Fibroblast of the aortic adventitia (primary cell): ENCODE measurements around the gene WTAP. TPM values are rescaled to one million over a fixed set of nuclear protein-coding genes. Genes with fewer than 3 reads are reported as not detected.

Source experiments
- DNase-seq: peaks from one replicate; pipeline ENCODE4 v3.0.0-alpha.2; 2010; ENCODE audit warnings: low read depth
- H3K4me3 ChIP-seq: 2 replicates; pipeline ENCODE4 v1.5.1; 2011; ENCODE audit warnings: low read depth, mild to moderate bottlenecking, control low read depth, low read length, moderate library complexity
- small RNA-seq: library from RNA; depleted of rRNA; stranded (forward); fragments of <200 nt; gene quantifications from one replicate; pipeline ENCODE3, GENCODE V24; 2012
- total RNA-seq: library from RNA; depleted of rRNA; stranded (reverse); fragments of >200 nt; gene quantifications from 2 replicates; pipeline ENCODE4 v1.2.3, GENCODE V29; 2012; ENCODE audit warnings: low replicate concordance
- TF ChIP-seq, protein P1 (sequence below): IDR thresholded peaks from 2 replicates; pipeline ENCODE4 v1.5.1; 2011; ENCODE audit warnings: mild to moderate bottlenecking, low read length, control low read depth, inconsistent platforms; ENCODE audit not compliant: insufficient read depth

WTAP gene
- total RNA-seq, 1 donor, result 103 TPM

DNA sequence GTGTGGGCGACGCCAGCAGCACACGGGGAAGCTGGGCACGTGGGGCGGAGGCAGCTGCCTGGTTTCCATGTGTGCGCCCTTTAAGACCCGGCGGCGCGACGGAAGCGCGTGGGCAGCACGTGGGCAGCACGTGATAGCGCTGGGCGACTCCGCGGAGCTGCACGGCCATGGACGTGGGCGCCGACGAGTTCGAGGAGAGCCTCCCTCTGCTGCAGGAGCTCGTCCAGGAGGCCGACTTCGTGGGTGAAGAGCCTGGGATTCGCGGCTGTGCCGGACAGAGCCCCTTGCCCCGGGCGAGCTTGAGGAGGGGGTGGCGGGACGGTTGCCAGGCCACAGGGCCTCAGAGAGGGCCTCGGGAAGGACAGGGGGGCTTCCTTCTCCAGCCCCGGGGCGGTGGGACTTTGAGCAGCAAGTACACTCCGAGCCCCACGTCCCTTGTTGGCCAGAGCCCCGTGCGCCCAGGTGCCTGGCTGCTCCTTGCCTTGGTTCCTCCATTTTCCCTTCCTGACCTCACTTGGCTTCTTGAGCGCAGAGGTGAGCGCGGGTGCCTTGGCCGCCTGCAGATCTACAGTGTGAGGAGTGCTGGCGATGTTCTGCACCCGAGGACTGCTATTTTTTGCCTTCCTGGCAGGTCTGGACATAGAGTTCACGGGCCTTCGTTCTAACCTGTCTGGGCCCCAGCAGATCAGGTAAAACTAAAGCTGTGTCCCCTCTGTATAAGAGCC is 73.0 kb downstream of the WTAP start, which contains the start of gene PNLDC1:
Gene PNLDC1 (plus strand): TSS at position 136 of the 725 bp plus-strand sequence. CDS start 32 bp downstream, at position 168.
- TF ChIP-seq, protein P1, sequence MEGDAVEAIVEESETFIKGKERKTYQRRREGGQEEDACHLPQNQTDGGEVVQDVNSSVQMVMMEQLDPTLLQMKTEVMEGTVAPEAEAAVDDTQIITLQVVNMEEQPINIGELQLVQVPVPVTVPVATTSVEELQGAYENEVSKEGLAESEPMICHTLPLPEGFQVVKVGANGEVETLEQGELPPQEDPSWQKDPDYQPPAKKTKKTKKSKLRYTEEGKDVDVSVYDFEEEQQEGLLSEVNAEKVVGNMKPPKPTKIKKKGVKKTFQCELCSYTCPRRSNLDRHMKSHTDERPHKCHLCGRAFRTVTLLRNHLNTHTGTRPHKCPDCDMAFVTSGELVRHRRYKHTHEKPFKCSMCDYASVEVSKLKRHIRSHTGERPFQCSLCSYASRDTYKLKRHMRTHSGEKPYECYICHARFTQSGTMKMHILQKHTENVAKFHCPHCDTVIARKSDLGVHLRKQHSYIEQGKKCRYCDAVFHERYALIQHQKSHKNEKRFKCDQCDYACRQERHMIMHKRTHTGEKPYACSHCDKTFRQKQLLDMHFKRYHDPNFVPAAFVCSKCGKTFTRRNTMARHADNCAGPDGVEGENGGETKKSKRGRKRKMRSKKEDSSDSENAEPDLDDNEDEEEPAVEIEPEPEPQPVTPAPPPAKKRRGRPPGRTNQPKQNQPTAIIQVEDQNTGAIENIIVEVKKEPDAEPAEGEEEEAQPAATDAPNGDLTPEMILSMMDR, result no peak
- no peak for DNase-seq
- no peak within 1 kb of the TSS for H3K4me3 ChIP-seq

DNA sequence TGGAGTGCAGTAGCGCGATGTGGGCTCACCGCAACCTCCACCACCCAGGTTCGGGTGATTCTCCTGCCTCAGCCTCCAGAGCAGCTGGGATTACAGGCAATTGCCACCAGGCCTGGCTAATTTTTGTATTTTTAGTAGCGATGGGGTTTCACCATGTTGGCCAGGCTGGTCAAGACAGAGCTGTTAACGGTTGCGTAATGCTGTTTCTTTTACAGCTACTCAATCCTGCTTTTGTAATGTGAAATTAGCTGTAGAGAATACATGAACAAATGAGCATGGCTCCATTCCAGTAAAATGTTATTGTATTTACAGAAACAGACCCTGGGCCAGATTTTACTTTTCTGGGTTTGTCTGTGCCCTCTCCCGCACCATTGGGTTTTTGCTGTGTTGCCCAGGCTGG is 74.6 kb downstream of the WTAP start:
- TF ChIP-seq, protein P1, result no peak
- H3K4me3 ChIP-seq, result no peak overlapping the region
- DNase-seq, result no peak

DNA sequence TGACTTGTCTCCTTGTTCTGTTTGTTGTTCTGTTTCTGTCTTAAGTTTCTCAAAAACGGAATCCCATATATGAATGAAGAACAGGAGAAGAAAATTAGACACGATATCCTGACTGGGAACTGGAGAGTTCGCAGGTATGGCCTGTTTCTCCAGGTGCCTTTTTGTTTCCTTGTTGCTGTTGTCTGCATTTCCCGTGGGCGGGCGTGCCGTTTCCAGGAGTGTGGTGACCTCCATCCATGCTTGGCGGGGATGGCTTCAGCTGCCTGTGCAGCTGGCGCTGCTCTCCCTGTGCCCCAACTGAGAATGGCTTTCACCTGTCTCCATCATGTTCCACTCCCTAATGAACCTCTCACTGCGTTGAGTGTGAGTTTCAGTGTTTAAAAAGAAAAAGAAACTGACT is 77.2 kb downstream of the WTAP start:
- no peak overlapping the region for H3K4me3 ChIP-seq
- DNase-seq, result no peak
- TF ChIP-seq, protein P1, result no peak

DNA sequence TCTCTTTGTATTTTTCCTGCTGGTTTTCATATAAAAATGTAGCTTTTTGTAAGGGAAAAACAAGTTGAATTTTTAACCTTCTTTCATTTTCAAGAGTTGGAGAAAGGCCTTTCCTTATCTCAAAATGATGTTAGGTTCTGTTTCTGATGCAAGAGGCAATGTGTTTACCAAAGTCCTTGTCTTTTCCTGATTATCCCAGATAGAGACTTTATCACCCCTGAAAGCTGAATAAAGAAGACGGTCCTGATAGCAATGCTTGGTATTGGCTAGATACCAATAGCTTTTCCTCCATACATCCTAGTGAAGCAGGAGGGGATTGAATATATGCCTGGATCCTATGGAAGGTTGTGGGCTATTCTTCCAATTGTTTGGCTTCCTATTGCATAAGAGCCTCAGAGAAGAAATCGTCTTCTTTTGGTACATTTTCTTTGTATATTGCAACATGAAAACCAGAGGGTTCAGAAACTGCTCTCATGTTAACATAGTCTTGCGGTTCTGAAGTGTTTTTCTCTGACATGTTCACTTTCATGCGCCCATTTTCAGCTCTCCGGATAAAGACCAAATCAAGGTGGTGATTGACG is 78.2 kb downstream of the WTAP start:
- TF ChIP-seq, protein P1, result no peak
- DNase-seq, result peak; percentile 24
- H3K4me3 ChIP-seq, result no peak overlapping the region

Small RNA genes within 50 kb of the gene (small RNA-seq; reads per million reads assigned to genes)
- gene RNU4ATAC18P (not detected), gene SNORA20 (3,090 reads per million, percentile 100 among the genes with 10 or more reads in this experiment), gene SNORA29 (not detected)

Other genes with a start within 250 kb of the WTAP start
- gene SOD2, start 34.3 kb upstream of the WTAP start, total RNA-seq, result 184 and 504 TPM in 2 replicates
- 22.1 and 66.2 TPM in 2 replicates for gene ACAT2, start 34.5 kb downstream of the WTAP start, total RNA-seq
- 203 and 249 TPM in 2 replicates for gene TCP1, start 62.1 kb downstream of the WTAP start, total RNA-seq
- 70.6 and 103 TPM in 2 replicates for gene MRPL18, start 63.0 kb downstream of the WTAP start, total RNA-seq
- not detected in 2 replicates for gene PNLDC1, start 72.8 kb downstream of the WTAP start, total RNA-seq
- under 0.01 and 0.08 TPM in 2 replicates for gene MAS1, start 163.5 kb downstream of the WTAP start, total RNA-seq
- 112 and 133 TPM in 2 replicates for gene IGF2R, start 241.6 kb downstream of the WTAP start, total RNA-seq